Activated CD8-positive, alpha-beta T cell treated with anti-CD3 and anti-CD28 coated beads, Interleukin-2, amount 10 ng/mL, durations not matched to agents 7 days and 5 days (primary cell): ENCODE measurements around the gene GLIS1. TPM values are rescaled to one million over a fixed set of nuclear protein-coding genes. Genes with fewer than 3 reads are reported as not detected.

Experiments used
- ATAC-seq: fragments of 150-1000 bp; cut with Tn5 transposase; one replicate; pipeline ENCODE4 v1.10.0; 2021; ENCODE audit warnings: moderate library complexity
- CTCF ChIA-PET: fragments of 350-600 bp; sonication (Branson Sonifier 250); formaldehyde crosslinking; loops from one replicate; lab custom pipeline; 2021; ENCODE audit warnings: antibody characterized with exemption; lab: Charles Lee
- POLR2A ChIA-PET: fragments of 350-600 bp; sonication (Branson Sonifier 250); formaldehyde crosslinking; loops from one replicate; lab custom pipeline; 2021; ENCODE audit warnings: antibody characterized with exemption; lab: Charles Lee
- DNase-seq: peaks from one replicate; pipeline ENCODE4 v3.0.0-alpha.2; 2020
- H3K27ac Mint-ChIP-seq: one replicate; pipeline ENCODE4 v1.8.0; 2021; ENCODE audit warnings: mild to moderate bottlenecking, mixed read lengths
- H3K27me3 Mint-ChIP-seq: one replicate; pipeline ENCODE4 v1.8.0; 2021; ENCODE audit warnings: low read depth, mixed read lengths
- H3K36me3 Mint-ChIP-seq: one replicate; pipeline ENCODE4 v1.8.0; 2021; ENCODE audit warnings: low read depth, mixed read lengths
- H3K4me1 Mint-ChIP-seq: one replicate; pipeline ENCODE4 v1.8.0; 2021; ENCODE audit warnings: low read depth, mixed read lengths
- H3K4me3 Mint-ChIP-seq: one replicate; pipeline ENCODE4 v1.8.0; 2021; ENCODE audit warnings: mild to moderate bottlenecking, mixed read lengths
- H3K9me3 Mint-ChIP-seq: one replicate; pipeline ENCODE4 v1.8.0; 2022; ENCODE audit warnings: mixed read lengths; ENCODE audit not compliant: insufficient read depth
- total RNA-seq, 2 experiments: library from RNA; stranded (reverse); gene quantifications; one replicate each; pipeline ENCODE4 v1.2.3, GENCODE V29; 2021

The GLIS1 gene
- total RNA-seq, 2 experiments from 2014 or later, result not detected

DNA sequence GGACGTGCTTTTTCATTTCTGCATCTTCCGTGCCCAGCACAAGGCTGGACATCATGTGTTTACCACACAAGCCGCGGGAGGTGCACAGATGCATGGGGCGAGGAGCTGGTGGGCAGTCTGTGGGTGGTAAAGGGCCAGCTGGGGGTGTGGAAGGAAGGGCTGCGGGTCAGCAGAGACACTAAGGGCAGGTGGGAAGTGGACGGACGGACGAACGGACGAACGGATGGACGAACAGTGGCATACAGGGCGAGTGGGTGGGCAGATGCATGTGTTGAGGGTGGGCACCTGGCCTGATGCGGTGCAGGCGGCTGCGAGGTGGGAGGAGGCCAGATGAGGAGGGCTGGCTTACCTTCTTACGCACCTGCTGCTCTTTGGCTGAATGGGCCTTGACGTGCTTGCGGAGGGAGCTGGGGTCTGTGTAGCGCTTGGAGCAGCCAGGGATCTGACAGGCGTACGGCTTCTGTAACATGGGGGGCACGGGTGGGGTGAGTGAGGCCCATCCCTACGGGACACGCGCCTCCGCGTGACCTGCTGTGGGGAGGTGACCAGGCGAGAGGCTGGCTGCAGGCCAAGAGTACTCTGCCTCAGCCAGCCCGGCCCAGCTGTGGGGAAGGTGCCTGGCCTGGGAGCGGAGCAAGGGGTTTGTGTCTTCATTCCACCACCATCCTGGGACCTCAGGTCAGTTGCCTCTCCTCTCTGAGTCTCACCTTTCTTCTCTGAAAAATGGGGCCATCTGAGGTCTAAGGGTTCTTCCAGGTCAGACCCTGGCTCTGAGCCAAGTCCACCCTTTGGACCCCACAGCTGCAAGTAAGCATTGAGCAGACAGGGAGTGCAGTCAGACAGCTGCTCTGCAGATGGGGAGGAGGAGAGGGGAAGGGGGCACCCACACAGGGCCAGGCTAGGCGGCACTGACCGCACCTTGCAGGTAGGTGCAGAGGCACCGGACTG lies 214.3 kb downstream of the GLIS1 start:
- CTCF ChIA-PET, result no interaction called here
- no peak for ATAC-seq
- Mint-ChIP-seq H3K4me3 (no peak overlapping the region), H3K9me3 (no peaks in the 10 kb centered on the region), H3K4me1 (no peaks in the 10 kb centered on the region), H3K27me3 (no peaks in the 10 kb centered on the region), H3K36me3 (no peaks in the 10 kb centered on the region), H3K27ac (no peak overlapping the region)
- POLR2A ChIA-PET, result no interaction called here
- DNase-seq, result no peak

DNA sequence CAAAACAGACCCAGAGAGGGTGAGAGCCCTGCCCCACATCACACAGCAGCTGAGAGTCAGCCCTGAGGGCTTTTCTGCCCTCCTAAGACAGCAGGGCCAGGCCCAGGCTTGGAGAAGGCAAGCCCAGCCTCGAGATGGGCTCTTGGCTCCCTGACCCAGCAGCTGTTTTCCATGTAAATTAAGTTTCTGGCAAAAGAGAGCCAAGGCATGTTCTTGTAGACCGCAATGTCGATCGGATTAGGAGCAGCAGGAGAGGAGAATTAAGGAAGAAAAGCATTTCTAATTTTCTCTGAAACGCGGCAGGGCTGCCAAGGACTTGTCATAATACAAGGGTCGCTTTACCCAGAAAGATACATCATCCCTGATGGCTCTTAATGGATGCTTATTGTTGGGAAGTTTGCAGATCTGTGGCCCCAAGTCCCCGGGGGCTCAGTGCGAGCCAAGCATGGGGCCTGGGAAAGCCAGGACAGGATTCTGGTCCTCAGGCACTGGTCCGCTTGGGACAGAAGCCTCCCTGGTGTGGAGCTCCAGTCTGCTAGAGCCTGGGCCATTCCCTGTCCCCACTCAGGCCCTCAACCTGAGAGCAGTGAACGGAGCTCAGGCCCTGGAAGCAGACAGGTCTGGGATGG lies 216.9 kb downstream of the GLIS1 start:
- H3K4me1 Mint-ChIP-seq, result no peaks in the 10 kb centered on the region
- no peak for ATAC-seq
- no peaks in the 10 kb centered on the region for H3K9me3 Mint-ChIP-seq
- no peak for DNase-seq
- no peaks in the 10 kb centered on the region for H3K27me3 Mint-ChIP-seq
- POLR2A ChIA-PET, result no interaction called here
- H3K4me3 Mint-ChIP-seq, result no peak overlapping the region
- H3K27ac Mint-ChIP-seq, result no peak overlapping the region
- CTCF ChIA-PET, result no interaction called here
- H3K36me3 Mint-ChIP-seq, result no peaks in the 10 kb centered on the region

DNA sequence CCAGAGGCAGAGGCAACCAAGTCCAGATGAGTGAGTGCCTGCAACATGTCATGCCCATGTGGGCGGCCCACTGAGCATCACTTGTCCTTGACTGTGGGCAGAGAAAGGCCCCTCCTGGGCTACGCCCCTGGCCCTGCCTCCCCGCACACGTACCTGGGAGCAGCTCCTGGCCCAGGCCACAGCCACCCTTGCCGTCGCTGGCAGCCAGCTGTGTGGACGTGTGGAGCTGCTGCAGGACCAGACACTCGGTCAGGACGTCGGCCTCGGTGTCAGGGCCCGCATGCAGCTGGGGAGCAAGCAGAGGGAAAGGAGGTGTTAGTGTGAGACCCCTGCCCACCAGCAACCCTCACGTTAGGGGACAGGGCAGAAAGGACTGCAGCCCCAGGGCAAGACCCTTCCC lies 218.5 kb downstream of the GLIS1 start:
- Mint-ChIP-seq H3K27ac (no peak overlapping the region), H3K27me3 (no peaks in the 10 kb centered on the region), H3K9me3 (no peaks in the 10 kb centered on the region), H3K4me1 (no peaks in the 10 kb centered on the region), H3K36me3 (no peaks in the 10 kb centered on the region), H3K4me3 (no peak overlapping the region)
- POLR2A ChIA-PET, result no interaction called here
- ATAC-seq (no peak), DNase-seq (no peak)
- CTCF ChIA-PET, result no interaction called here

DNA sequence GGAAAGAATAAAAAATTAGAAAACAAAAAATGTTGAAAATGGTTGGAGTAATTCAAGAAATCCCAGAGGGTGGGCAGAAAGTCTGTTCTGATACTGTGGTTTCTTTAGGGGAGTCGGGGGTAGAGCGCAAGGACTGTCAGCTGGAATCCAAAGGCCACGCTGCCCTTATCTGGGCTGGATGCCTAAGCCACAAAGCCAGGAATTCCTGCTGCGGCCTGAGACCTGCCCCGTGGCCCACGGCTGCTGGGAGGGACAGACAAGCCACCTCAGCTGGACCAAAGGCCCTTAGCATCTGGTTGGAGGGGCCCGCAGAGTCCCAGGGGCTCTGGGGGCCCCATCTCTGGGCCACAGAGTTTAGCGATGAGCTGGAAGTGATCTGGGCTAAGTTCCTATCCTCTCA lies 219.5 kb downstream of the GLIS1 start:
- ChIA-PET CTCF (no interaction called here), POLR2A (no interaction called here)
- Mint-ChIP-seq H3K4me3 (no peak overlapping the region), H3K4me1 (no peaks in the 10 kb centered on the region), H3K27ac (no peak overlapping the region), H3K27me3 (no peaks in the 10 kb centered on the region), H3K36me3 (no peaks in the 10 kb centered on the region), H3K9me3 (no peaks in the 10 kb centered on the region)
- no peak for DNase-seq
- ATAC-seq, result no peak

DNA sequence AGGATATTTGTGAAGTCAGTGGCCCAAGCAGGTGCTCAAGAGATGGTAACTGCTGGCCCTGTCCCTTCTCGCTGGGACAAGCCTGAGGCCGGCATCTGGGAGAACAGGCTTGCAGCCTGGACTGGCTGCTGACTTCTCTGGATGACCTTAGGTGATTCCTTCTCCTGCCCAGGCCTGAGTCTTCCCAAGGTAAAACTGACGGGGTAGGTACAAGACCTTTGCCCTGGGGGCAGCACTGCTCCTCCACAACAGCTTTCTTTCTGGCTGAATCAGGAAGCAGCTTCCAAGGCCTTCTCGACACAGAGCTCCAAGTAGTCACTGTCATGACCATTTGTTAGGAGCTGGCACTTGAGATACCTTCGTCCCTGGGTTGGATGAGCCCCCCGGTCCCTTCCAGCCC lies 220.2 kb downstream of the GLIS1 start:
- Mint-ChIP-seq H3K27ac (no peak overlapping the region), H3K36me3 (no peaks in the 10 kb centered on the region), H3K4me1 (no peaks in the 10 kb centered on the region), H3K27me3 (no peaks in the 10 kb centered on the region), H3K9me3 (no peaks in the 10 kb centered on the region), H3K4me3 (no peak overlapping the region)
- ATAC-seq (no peak), DNase-seq (no peak)
- POLR2A ChIA-PET, result no interaction called here
- CTCF ChIA-PET, result no interaction called here

DNA sequence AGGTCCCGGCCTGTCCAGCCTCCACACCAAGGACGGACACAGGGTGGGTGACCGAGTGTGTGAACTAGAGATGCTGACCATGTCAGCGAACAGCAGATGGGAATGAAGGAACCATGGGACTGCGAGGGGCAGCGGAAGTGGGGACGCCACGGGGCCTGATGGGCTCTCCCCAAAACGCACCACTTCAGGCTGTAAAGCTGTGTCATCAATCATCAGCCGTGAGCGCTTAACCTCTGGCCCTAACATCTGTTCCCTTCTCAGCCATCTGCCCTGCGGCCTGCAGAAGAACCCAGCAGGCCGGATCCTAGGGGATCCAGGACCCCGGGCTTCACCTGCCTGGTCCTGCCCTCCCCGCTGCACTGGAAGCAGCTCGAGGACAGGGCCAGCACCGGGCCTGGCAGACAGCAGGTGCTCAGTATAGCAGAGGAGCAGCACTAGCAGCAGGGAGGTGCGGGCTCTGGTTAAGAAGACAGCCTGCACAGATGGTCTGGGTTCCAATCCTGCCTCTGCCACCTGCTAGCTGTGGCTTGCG lies 221.1 kb downstream of the GLIS1 start:
- Mint-ChIP-seq H3K4me1 (no peaks in the 10 kb centered on the region), H3K27me3 (no peaks in the 10 kb centered on the region), H3K9me3 (no peaks in the 10 kb centered on the region), H3K36me3 (no peaks in the 10 kb centered on the region), H3K27ac (no peak overlapping the region), H3K4me3 (no peak overlapping the region)
- POLR2A ChIA-PET, result no interaction called here
- CTCF ChIA-PET, result interaction anchor here (1.8 kb wide), 1 partner anchor 32 kb away, joined by 4 read pairs; no protein-coding TSS in a partner anchor
- no peak for DNase-seq
- ATAC-seq, result no peak

DNA sequence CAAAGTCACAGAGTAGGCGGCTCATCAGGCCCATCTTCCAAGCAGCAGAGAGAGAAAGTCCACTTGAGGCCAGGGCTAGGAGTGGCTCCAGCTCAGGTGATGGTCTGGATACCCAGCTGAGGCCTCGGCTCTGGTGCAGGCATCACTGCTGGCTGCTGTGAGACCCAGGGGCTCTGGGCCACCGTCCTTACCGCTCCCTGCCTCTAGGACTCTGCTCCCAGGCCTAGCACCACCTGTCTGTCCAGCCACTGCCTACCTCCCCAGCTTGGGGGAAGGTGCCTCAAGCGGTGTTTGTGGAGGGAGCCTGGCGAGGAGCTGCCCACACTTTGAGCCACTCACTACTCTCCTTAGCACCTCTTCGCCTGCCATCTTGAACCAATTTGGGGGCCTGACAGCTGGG lies 221.9 kb downstream of the GLIS1 start:
- H3K36me3 Mint-ChIP-seq, result no peaks in the 10 kb centered on the region
- no peak overlapping the region for H3K27ac Mint-ChIP-seq
- H3K27me3 Mint-ChIP-seq, result no peaks in the 10 kb centered on the region
- no peak for ATAC-seq
- H3K9me3 Mint-ChIP-seq, result no peaks in the 10 kb centered on the region
- no peak for DNase-seq
- ChIA-PET POLR2A (no interaction called here), CTCF (interaction anchor here (1.8 kb wide), 1 partner anchor 31 kb away, joined by 4 read pairs; no protein-coding TSS in a partner anchor)
- no peak overlapping the region for H3K4me3 Mint-ChIP-seq
- H3K4me1 Mint-ChIP-seq, result no peaks in the 10 kb centered on the region

DNA sequence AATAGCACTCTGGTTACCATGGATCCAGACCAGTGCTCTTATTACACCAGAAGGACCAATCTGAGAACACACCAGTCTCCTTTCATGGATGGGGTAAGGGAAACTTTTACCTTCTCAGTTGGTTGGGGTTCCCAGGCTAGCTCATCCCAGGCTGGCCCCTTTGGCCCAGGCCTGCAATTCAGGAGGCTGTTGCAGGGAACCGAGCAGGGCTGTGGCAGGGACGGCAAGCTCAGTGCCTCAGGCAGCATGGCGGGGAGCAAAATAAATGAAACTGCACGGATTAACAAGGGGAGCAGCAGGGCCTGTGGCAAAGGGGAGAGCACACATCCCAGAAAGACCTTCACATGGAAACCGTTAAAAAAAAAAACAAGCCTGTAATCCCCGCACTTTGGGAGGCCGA lies 222.8 kb downstream of the GLIS1 start:
- no peaks in the 10 kb centered on the region for H3K27me3 Mint-ChIP-seq
- POLR2A ChIA-PET, result no interaction called here
- H3K27ac Mint-ChIP-seq, result no peak overlapping the region
- no peak for ATAC-seq
- H3K4me1 Mint-ChIP-seq, result no peaks in the 10 kb centered on the region
- no peak for DNase-seq
- no peaks in the 10 kb centered on the region for H3K36me3 Mint-ChIP-seq
- H3K4me3 Mint-ChIP-seq, result no peak overlapping the region
- CTCF ChIA-PET, result interaction anchor here (0.6 to 1.8 kb wide), 2 partner anchors 30 to 484 kb away, joined by 3 to 4 read pairs; no protein-coding TSS in a partner anchor
- H3K9me3 Mint-ChIP-seq, result no peaks in the 10 kb centered on the region

DNA sequence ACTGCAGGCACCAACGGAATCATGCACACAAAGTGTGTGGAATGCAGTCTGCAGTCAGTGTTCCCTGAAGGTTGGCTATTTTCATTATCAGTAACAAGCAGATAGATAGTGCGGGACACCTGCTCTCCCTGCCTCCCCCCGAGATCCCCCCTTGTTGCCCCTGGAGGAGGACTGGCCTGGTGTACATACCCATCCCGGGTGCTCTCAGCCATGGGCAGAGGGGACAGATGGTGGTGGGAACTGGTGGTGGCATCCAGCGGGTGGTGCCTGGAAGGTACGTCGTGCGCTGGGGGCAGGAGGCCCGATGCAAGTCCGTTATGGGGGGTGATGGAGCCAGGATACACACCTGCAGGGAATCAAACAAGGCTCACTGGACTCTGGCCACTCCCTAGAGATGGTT lies 224.5 kb downstream of the GLIS1 start:
- H3K27me3 Mint-ChIP-seq, result no peaks in the 10 kb centered on the region
- H3K27ac Mint-ChIP-seq, result no peak overlapping the region
- ATAC-seq (no peak), DNase-seq (no peak)
- no peak overlapping the region for H3K4me3 Mint-ChIP-seq
- no peaks in the 10 kb centered on the region for H3K36me3 Mint-ChIP-seq
- ChIA-PET CTCF (no interaction called here), POLR2A (no interaction called here)
- H3K4me1 Mint-ChIP-seq, result no peaks in the 10 kb centered on the region
- H3K9me3 Mint-ChIP-seq, result no peaks in the 10 kb centered on the region

DNA sequence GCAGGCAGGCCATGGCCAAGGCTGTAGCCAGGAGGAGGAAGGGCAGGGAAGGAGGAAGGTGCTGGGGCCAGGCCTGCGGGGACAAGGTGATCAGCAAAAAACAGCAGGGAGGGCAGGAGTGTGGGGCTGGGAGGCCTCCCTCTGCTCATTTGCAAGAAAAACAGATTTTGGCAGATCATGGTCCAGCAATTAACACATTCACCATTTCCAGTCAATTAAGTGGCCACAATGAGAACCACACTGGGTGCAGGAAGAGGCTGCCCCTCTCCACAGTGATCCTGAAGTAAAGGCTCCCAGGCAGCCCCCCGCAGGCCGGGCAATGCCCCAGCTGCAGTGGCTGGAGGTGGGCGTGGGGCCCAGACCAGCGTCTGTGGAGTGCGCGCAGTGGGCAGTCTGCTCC lies 225.1 kb downstream of the GLIS1 start:
- CTCF ChIA-PET, result no interaction called here
- POLR2A ChIA-PET, result no interaction called here

DNA sequence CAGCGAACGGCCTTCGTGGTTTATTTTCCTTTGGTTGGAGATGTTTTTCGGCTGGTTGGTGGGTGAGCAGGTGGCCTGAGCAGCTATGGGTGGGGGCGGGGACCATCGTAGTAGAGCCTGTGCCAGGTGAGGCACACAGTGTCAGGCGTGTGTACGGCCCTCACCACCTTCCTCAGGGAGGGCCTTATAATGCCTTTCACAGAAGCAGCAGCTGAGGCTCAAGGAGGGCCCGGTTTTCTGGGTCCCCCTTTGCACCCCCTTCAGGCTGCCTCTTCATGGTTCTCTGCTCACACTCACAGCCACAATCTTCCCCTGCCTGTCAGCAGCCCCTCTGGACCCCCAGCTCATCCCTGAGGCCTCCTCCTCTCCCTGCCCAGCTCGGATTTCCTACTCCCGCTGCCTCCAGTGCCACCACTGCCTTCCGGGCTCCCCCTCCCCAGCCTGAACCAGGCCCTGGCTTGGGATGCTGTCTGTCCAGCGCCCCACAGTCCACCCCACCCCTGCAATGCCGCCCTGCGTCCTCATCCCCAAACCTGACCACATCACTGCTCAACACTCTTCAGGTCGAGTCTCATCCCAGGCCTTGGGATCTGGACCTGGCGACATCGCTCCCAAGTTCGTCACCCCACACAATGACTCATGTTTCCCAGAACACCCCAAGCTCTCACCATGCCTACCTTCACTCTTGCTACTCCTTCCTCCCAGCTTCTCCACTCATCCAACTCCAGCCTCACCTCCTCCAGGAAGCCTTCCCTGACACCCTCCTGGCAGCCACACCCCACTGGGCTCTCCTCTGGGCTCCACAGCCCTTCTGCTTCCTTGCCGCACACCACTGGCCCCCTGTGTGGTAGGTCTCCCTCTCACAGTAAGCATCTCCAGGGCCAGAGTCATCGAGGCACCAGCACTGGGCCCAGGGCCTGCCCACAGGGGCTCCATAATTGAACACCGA lies 225.9 kb downstream of the GLIS1 start:
- CTCF ChIA-PET, result no interaction called here
- Mint-ChIP-seq H3K9me3 (no peaks in the 10 kb centered on the region), H3K27ac (no peak overlapping the region), H3K36me3 (no peaks in the 10 kb centered on the region), H3K4me3 (no peak overlapping the region), H3K4me1 (no peaks in the 10 kb centered on the region), H3K27me3 (no peaks in the 10 kb centered on the region)
- POLR2A ChIA-PET, result no interaction called here
- no peak for DNase-seq
- no peak for ATAC-seq

More for the DNA sequence above, 225.1 kb downstream of the GLIS1 start:
- Mint-ChIP-seq H3K27me3 (no peaks in the 10 kb centered on the region), H3K27ac (no peak overlapping the region), H3K4me1 (no peaks in the 10 kb centered on the region), H3K36me3 (no peaks in the 10 kb centered on the region), H3K9me3 (no peaks in the 10 kb centered on the region), H3K4me3 (no peak overlapping the region)
- ATAC-seq (no peak), DNase-seq (no peak)
